ENCODE data around the gene BAG3. TPM values are rescaled to one million over a fixed set of nuclear protein-coding genes. Genes with fewer than 3 reads are reported as not detected.

BAG3 gene
- total and polyA plus RNA-seq, 3 donors from 2014 or later, result 36.7 to 50.3 (median 44.8) TPM

DNA sequence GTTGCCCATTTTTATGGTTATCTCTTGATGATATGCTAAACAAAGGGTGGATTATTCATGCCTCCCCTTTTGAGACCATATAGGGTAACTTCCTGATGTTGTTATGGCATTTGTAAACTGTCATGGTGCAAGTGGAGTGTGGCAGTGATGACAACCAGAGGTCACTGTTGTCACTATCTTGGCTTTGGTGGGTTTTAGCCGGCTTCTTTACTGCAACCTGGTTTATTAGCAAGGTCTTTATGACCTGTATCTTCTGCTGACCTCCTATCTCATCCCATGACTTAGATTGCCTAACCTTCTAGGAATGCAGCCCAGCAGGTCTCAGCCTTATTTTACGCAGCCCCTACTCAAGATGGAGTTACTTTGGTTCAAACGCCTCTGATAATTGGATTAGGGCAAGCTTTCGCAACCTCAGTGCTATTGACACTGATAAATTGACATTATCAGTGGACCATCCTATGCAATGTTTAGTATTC is 36.9 kb downstream of the BAG3 start:
- H3K9me3 ChIP-seq, result no peaks in the 10 kb centered on the region
- 85 to 90% methylated on average over 4 of the region's 4 CpGs for WGBS, 2 donors
- H3K27me3 ChIP-seq, result no peaks in the 10 kb centered on the region
- H3K4me1 ChIP-seq, result no peaks in the 10 kb centered on the region
- intact Hi-C loops (cut with DNase I; ENCODE audit: low total_unique reads), result no loop called here
- H3K27ac ChIP-seq, result no peak overlapping the region
- no peak overlapping the region for H3K4me3 ChIP-seq
- DNase-seq, result no peak
- no peaks in the 10 kb centered on the region for H3K36me3 ChIP-seq (ENCODE audit: low read depth, missing control alignments)
- TF ChIP-seq, protein P1, sequence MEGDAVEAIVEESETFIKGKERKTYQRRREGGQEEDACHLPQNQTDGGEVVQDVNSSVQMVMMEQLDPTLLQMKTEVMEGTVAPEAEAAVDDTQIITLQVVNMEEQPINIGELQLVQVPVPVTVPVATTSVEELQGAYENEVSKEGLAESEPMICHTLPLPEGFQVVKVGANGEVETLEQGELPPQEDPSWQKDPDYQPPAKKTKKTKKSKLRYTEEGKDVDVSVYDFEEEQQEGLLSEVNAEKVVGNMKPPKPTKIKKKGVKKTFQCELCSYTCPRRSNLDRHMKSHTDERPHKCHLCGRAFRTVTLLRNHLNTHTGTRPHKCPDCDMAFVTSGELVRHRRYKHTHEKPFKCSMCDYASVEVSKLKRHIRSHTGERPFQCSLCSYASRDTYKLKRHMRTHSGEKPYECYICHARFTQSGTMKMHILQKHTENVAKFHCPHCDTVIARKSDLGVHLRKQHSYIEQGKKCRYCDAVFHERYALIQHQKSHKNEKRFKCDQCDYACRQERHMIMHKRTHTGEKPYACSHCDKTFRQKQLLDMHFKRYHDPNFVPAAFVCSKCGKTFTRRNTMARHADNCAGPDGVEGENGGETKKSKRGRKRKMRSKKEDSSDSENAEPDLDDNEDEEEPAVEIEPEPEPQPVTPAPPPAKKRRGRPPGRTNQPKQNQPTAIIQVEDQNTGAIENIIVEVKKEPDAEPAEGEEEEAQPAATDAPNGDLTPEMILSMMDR (IDR thresholded peaks at IDR 0.05), result no peak
- TF ChIP-seq POLR2A (IDR thresholded peaks at IDR 0.05), result no peak

DNA sequence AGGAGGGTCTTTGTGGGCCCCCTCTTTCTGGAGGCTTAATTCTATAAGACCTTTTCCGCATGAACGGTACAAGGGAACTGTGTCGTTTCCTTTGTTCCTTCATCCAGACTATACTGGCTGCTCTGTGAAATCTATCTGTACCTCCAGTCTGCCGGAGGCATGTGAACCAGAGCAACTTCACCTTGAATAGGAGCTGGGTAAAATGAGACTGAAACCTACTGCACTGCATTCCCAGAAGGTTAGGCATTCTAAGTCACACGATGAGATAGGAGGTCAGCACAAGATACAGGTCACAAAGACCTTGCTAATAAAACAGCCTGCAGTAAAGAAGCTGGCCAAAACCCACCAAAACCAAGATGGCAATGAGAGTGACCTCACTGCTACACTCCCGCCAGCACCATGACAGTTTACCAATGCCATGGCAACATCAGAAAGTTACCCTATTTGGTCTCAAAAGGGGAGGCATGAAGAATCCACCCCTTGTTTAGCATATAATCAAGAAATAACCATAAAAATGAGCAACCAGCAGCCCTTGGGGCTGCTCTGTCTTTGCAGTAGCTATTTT is 37.9 kb downstream of the BAG3 start:
- Histone ChIP-seq H3K9me3 (no peaks in the 10 kb centered on the region), H3K4me3 (no peak overlapping the region), H3K27ac (no peak overlapping the region), H3K4me1 (no peaks in the 10 kb centered on the region), H3K27me3 (no peaks in the 10 kb centered on the region), H3K36me3 (ENCODE audit: low read depth, missing control alignments) (no peaks in the 10 kb centered on the region)
- 84 to 92% methylated on average over 6 of the region's 6 CpGs for WGBS, 2 donors
- TF ChIP-seq, protein P1 (IDR thresholded peaks at IDR 0.05), result no peak
- no peak for TF ChIP-seq POLR2A (IDR thresholded peaks at IDR 0.05)
- DNase-seq, result no peak
- intact Hi-C loops (cut with DNase I; ENCODE audit: low total_unique reads), result no loop called here

DNA sequence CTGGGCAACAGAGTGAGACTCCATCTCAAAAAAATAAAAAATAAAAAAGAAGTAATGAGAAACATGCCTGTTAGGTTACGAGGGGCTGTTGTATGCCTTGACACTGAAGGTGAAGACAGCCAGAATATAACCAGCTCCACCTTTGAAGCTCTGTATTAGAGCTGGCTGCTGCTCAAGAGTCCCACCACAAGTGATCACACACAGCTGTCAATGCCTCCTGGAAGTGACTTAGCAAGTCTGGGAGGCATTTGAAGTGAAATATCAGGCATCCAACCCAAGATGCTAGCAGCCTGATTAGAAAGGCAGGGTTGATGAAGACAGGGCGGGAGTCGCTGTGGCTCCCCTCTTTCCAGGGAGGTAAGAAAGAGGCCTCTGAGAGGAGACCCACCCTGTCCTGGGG is 40.5 kb downstream of the BAG3 start:
- DNase-seq, result no peak
- WGBS, 2 donors, result 89 to 94% methylated on average over 3 of the region's 3 CpGs
- Histone ChIP-seq H3K4me1 (no peaks in the 10 kb centered on the region), H3K36me3 (ENCODE audit: low read depth, missing control alignments) (no peaks in the 10 kb centered on the region), H3K9me3 (no peaks in the 10 kb centered on the region), H3K4me3 (no peak overlapping the region), H3K27me3 (no peaks in the 10 kb centered on the region), H3K27ac (no peak overlapping the region)
- TF ChIP-seq, protein P1 (IDR thresholded peaks at IDR 0.05), result no peak
- no peak for TF ChIP-seq POLR2A (IDR thresholded peaks at IDR 0.05)
- intact Hi-C loops (cut with DNase I; ENCODE audit: low total_unique reads), result no loop called here

DNA sequence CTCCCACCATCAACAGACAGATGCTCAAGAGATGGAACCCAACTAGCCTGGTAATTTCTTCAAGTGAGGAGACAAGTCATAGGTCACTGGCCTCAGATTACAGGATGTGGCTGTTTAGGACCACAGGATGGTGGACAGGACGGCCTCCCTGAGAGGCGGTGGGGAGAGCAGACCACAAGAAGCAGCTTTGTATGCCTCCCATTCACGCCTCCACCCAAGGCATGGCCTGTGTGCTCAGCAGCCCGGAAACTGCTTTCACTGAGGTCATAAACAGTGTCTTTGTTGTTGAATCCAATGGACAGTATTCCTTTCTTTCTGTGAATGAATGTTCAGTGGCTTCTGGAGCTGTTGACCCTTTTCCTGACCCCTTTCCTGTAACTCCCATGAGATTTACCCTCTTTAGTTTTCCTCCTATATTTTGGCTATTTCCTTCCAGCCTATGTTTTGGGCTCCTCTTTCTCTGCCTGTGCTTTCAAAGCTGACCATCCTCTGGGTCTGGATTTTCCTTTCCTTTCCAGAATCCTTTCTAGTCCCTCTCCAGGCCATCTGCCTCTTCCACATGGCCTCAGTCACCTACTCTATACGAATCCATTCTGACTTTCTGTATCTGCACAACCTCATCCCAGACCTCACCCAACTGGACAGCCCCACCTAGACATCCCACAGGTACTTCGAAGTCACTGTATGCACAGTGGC is 42.2 kb downstream of the BAG3 start:
- Histone ChIP-seq H3K4me3 (no peak overlapping the region), H3K4me1 (no peaks in the 10 kb centered on the region), H3K27ac (no peak overlapping the region), H3K9me3 (no peaks in the 10 kb centered on the region), H3K27me3 (no peaks in the 10 kb centered on the region), H3K36me3 (ENCODE audit: low read depth, missing control alignments) (no peaks in the 10 kb centered on the region)
- TF ChIP-seq, protein P1 (IDR thresholded peaks at IDR 0.05), result no peak
- TF ChIP-seq POLR2A (IDR thresholded peaks at IDR 0.05), result no peak
- intact Hi-C loops (cut with DNase I; ENCODE audit: low total_unique reads), result no loop called here
- 81 to 85% methylated on average over 6 of the region's 6 CpGs for WGBS, 2 donors
- DNase-seq, result no peak

DNA sequence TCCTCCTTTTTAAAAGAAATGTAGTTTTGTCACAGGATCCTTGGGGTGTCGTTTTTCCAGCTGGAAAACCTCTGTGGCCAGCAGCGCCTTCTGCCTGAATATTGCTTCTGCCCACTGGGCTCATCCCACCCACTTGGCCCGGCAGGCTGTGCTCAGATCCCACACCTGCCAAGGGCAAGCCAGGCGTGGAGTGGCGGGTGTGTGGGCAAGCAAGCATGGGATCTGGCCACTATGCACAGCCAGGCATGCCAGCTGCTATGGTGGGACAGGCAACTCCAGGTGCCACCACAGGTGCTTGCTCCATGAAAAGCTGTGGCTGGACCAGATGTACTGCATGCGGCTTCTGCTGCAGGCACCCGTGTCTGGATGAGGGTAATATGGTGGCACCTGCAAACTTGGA is 43.4 kb downstream of the BAG3 start:
- DNase-seq, result no peak
- Histone ChIP-seq H3K9me3 (no peaks in the 10 kb centered on the region), H3K27me3 (no peaks in the 10 kb centered on the region), H3K27ac (no peak overlapping the region), H3K36me3 (ENCODE audit: low read depth, missing control alignments) (no peaks in the 10 kb centered on the region), H3K4me1 (no peaks in the 10 kb centered on the region), H3K4me3 (no peak overlapping the region)
- WGBS, 2 donors, result 88 to 94% methylated on average over 3 to 7 of the region's 7 CpGs
- TF ChIP-seq, protein P1 (IDR thresholded peaks at IDR 0.05), result no peak
- TF ChIP-seq POLR2A (IDR thresholded peaks at IDR 0.05), result no peak
- intact Hi-C loops (cut with DNase I; ENCODE audit: low total_unique reads), result no loop called here
